A549 (cell line): Measurements from ENCODE around the gene GET4. TPM values are rescaled to one million over a fixed set of nuclear protein-coding genes. Genes with fewer than 3 reads are reported as not detected.

ENCODE experiments used
- ATAC-seq, 2 experiments: fragments of 200-7000 bp in 1 of 2; fragments of >200 bp in 1 of 2; cut with Nextera tagmentation in 1 of 2; cut with Tn5 transposase in 1 of 2; 3 replicates each; pipeline versions ENCODE4 v1.8.0 to v1.9.1; 2018 to 2020; ENCODE audit warnings: mild to moderate bottlenecking in 1 of 2, moderate library complexity in 1 of 2
- CTCF ChIA-PET: fragments of 300-600 bp; sonication (Branson Sonifier 250); formaldehyde crosslinking; extraction: SDS; loops from one replicate; lab custom pipeline; 2021; ENCODE audit warnings: antibody characterized with exemption, inconsistent platforms; lab: Yijun Ruan, JAX
- POLR2A ChIA-PET: fragments of 350-600 bp; formaldehyde crosslinking; extraction: SDS; loops from one replicate; lab custom pipeline; 2021; ENCODE audit warnings: antibody characterized with exemption, inconsistent platforms; lab: Yijun Ruan, JAX
- DNase-seq, 2 experiments: peaks; one replicate each; pipeline versions ENCODE4 v3.0.0 to v3.0.0-alpha.2; 2011 to 2016; ENCODE audit warnings: low read depth in 1 of 2, low spot score in 1 of 2
- FAIRE-seq: peaks from 2 replicates; lab custom pipeline; 2011; peaks lifted over from hg19 to GRCh38; lab: Jason Lieb, UNC
- H3K27ac ChIP-seq, 2 experiments: fragments of >200 bp; sonication (Bioruptor Twin); formaldehyde crosslinking; 3 replicates each; pipeline ENCODE4 v1.5.1; 2016 to 2017
- H3K4me1 ChIP-seq: fragments of >200 bp; sonication (Bioruptor Twin); formaldehyde crosslinking; 3 replicates; pipeline ENCODE4 v1.6.1; 2016
- H3K4me2 ChIP-seq: fragments of >200 bp; sonication (Bioruptor Twin); formaldehyde crosslinking; 3 replicates; pipeline ENCODE4 v1.6.1; 2016
- H3K4me3 ChIP-seq: fragments of >200 bp; sonication (Bioruptor Twin); formaldehyde crosslinking; 3 replicates; pipeline ENCODE4 v1.5.1; 2016
- H3K9me3 ChIP-seq: fragments of >200 bp; sonication (Bioruptor Twin); formaldehyde crosslinking; 3 replicates; pipeline ENCODE4 v1.6.1; 2016
- CBX2 ChIP-seq: fragments of 200-600 bp; sonication (generic); IDR thresholded peaks from 2 replicates; pipeline ENCODE4 v1.6.1; 2016; ENCODE audit warnings: low read depth, mild to moderate bottlenecking, borderline replicate concordance
- EHMT2 ChIP-seq: fragments of 200-600 bp; sonication (generic); IDR thresholded peaks from 2 replicates; pipeline ENCODE4 v1.6.1; 2016; ENCODE audit warnings: antibody characterized with exemption, low read depth, mild to moderate bottlenecking, moderate library complexity
- ELK1 ChIP-seq: fragments of 150-350 bp; IDR thresholded peaks from 2 replicates; pipeline ENCODE4 v1.6.1; 2014; ENCODE audit warnings: low read depth, mild to moderate bottlenecking, low read length
- HEYL ChIP-seq: fragments of 250-450 bp; sonication (Bioruptor Pico); IDR thresholded peaks from 2 replicates; pipeline ENCODE4 v1.8.0; 2021; ENCODE audit warnings: mild to moderate bottlenecking, moderate library complexity
- MAFK ChIP-seq: fragments of 450-650 bp; IDR thresholded peaks from 2 replicates; pipeline ENCODE4 v1.6.1; 2014; ENCODE audit not compliant: partially characterized antibody
- MYC ChIP-seq: IDR thresholded peaks from 2 replicates; pipeline ENCODE4 v1.6.1; 2012; ENCODE audit warnings: mild to moderate bottlenecking, inconsistent platforms, low read length, improper control_type of control experiment, borderline replicate concordance
- RARB ChIP-seq: fragments of 250-450 bp; sonication (Bioruptor Pico); IDR thresholded peaks from 2 replicates; pipeline ENCODE4 v1.8.0; 2021; ENCODE audit warnings: mild to moderate bottlenecking, moderate library complexity
- ZC3H11A ChIP-seq: fragments of 450-650 bp; IDR thresholded peaks from 2 replicates; pipeline ENCODE4 v1.6.1; 2014; ENCODE audit warnings: antibody characterized with exemption, mild to moderate bottlenecking
- ZSCAN20 ChIP-seq: fragments of 250-450 bp; sonication (Bioruptor Pico); IDR thresholded peaks from 2 replicates; pipeline ENCODE4 v1.8.0; 2022; ENCODE audit warnings: mild to moderate bottlenecking, moderate library complexity
- WGBS: methylation state at CpG from one replicate; pipeline ENCODE4 v1.1.6; 2017; ENCODE audit errors: missing lambda C conversion rate; 5-methylcytosine and 5-hydroxymethylcytosine counted together
- polyA plus RNA-seq, 4 experiments: library from polyadenylated mRNA; depleted of rRNA in 3 of 4; stranded (reverse); fragments of >200 nt; fragmentation: RNase III in 1 of 4; extraction: RNeasy Plus Mini Kit Qiagen cat#74134 plus additional on column Dnase treatment in 1 of 4; gene quantifications; 2 replicates in 3 of 4; 3 replicates in 1 of 4; pipeline ENCODE4 v1.2.3, GENCODE V29; 2011 to 2017
- TF ChIP-seq, protein P1 (sequence below): fragments of 200-600 bp; sonication (generic); IDR thresholded peaks from 2 replicates; pipeline ENCODE4 v1.6.1; 2016; ENCODE audit warnings: antibody characterized with exemption, mild to moderate bottlenecking, moderate library complexity
- TF ChIP-seq, protein P2 (sequence below): IDR thresholded peaks from 2 replicates; pipeline ENCODE4 v1.6.1; 2012
- TF ChIP-seq, protein P3 (sequence below): fragments of >200 bp; sonication (Bioruptor Twin); formaldehyde crosslinking; IDR thresholded peaks from 3 replicates; pipeline ENCODE4 v1.6.1; 2016
- TF ChIP-seq, protein P4 (sequence below): IDR thresholded peaks from 2 replicates; pipeline ENCODE4 v1.6.1; 2012
- TF ChIP-seq, protein P5 (sequence below): fragments of >200 bp; sonication (Bioruptor Twin); formaldehyde crosslinking; IDR thresholded peaks from 3 replicates; pipeline ENCODE4 v1.5.1; 2016

GET4 gene
- polyA plus RNA-seq, 2 of the 4 experiments (the other 2 are of a cell fraction) = 26.1 to 37.0 TPM

- DNase-seq (no peak), ATAC-seq (no peak), FAIRE-seq (no peak)
- H3K4me3 ChIP-seq = no peak overlapping the region
- H3K9me3 ChIP-seq = no peaks in the 10 kb centered on the region
- POLR2A ChIA-PET = no interaction called here
- no peak overlapping the region for H3K27ac ChIP-seq
- 76% methylated on average over 17 of the region's 36 CpGs for WGBS
- CTCF ChIA-PET = interaction anchor here (0.7 to 2.9 kb wide), 3 partner anchors 9 to 72 kb away, joined by 3 to 13 read pairs (median 4); no protein-coding TSS in a partner anchor
- peaks cover 5% of the 10 kb centered on the region; the same call in 2 of the 3 replicates for H3K4me1 ChIP-seq
- no peak overlapping the region for H3K4me2 ChIP-seq
- TF ChIP-seq MYC (no peak), RARB (CRISPR knock-in tag) (no peak), ZSCAN20 (CRISPR knock-in tag) (no peak), MAFK (no peak), CBX2 (no peak), EHMT2 (no peak), ZC3H11A (no peak), ELK1 (no peak), HEYL (CRISPR knock-in tag) (no peak)
- TF ChIP-seq, protein P1, sequence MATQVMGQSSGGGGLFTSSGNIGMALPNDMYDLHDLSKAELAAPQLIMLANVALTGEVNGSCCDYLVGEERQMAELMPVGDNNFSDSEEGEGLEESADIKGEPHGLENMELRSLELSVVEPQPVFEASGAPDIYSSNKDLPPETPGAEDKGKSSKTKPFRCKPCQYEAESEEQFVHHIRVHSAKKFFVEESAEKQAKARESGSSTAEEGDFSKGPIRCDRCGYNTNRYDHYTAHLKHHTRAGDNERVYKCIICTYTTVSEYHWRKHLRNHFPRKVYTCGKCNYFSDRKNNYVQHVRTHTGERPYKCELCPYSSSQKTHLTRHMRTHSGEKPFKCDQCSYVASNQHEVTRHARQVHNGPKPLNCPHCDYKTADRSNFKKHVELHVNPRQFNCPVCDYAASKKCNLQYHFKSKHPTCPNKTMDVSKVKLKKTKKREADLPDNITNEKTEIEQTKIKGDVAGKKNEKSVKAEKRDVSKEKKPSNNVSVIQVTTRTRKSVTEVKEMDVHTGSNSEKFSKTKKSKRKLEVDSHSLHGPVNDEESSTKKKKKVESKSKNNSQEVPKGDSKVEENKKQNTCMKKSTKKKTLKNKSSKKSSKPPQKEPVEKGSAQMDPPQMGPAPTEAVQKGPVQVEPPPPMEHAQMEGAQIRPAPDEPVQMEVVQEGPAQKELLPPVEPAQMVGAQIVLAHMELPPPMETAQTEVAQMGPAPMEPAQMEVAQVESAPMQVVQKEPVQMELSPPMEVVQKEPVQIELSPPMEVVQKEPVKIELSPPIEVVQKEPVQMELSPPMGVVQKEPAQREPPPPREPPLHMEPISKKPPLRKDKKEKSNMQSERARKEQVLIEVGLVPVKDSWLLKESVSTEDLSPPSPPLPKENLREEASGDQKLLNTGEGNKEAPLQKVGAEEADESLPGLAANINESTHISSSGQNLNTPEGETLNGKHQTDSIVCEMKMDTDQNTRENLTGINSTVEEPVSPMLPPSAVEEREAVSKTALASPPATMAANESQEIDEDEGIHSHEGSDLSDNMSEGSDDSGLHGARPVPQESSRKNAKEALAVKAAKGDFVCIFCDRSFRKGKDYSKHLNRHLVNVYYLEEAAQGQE = no peak
- TF ChIP-seq, protein P2, sequence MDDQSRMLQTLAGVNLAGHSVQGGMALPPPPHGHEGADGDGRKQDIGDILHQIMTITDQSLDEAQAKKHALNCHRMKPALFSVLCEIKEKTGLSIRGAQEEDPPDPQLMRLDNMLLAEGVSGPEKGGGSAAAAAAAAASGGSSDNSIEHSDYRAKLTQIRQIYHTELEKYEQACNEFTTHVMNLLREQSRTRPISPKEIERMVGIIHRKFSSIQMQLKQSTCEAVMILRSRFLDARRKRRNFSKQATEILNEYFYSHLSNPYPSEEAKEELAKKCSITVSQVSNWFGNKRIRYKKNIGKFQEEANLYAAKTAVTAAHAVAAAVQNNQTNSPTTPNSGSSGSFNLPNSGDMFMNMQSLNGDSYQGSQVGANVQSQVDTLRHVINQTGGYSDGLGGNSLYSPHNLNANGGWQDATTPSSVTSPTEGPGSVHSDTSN = no peak
- TF ChIP-seq, protein P3, sequence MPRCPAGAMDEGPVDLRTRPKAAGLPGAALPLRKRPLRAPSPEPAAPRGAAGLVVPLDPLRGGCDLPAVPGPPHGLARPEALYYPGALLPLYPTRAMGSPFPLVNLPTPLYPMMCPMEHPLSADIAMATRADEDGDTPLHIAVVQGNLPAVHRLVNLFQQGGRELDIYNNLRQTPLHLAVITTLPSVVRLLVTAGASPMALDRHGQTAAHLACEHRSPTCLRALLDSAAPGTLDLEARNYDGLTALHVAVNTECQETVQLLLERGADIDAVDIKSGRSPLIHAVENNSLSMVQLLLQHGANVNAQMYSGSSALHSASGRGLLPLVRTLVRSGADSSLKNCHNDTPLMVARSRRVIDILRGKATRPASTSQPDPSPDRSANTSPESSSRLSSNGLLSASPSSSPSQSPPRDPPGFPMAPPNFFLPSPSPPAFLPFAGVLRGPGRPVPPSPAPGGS = no peak
- TF ChIP-seq, protein P4, sequence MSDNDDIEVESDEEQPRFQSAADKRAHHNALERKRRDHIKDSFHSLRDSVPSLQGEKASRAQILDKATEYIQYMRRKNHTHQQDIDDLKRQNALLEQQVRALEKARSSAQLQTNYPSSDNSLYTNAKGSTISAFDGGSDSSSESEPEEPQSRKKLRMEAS = no peak
- TF ChIP-seq, protein P5, sequence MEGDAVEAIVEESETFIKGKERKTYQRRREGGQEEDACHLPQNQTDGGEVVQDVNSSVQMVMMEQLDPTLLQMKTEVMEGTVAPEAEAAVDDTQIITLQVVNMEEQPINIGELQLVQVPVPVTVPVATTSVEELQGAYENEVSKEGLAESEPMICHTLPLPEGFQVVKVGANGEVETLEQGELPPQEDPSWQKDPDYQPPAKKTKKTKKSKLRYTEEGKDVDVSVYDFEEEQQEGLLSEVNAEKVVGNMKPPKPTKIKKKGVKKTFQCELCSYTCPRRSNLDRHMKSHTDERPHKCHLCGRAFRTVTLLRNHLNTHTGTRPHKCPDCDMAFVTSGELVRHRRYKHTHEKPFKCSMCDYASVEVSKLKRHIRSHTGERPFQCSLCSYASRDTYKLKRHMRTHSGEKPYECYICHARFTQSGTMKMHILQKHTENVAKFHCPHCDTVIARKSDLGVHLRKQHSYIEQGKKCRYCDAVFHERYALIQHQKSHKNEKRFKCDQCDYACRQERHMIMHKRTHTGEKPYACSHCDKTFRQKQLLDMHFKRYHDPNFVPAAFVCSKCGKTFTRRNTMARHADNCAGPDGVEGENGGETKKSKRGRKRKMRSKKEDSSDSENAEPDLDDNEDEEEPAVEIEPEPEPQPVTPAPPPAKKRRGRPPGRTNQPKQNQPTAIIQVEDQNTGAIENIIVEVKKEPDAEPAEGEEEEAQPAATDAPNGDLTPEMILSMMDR = no peak
Observed at GRCh38 chr7:921581-922333, 45.4 kb downstream of the GET4 start.
